ENCODE results near the gene CMTM7.

Gene CMTM7

GRCh38 chr3:32414522-32415202 is 23.0 kb downstream of the CMTM7 start:
- DNase-seq = peak; percentile 20

GRCh38 chr3:32419742-32420125 is 28.1 kb downstream of the CMTM7 start:
- DNase-seq = no peak

- no peak for DNase-seq
Measured at GRCh38 chr3:32420126-32421038, 28.7 kb downstream of the CMTM7 start.

- DNase-seq = no peak
Measured at GRCh38 chr3:32421185-32421584, 29.5 kb downstream of the CMTM7 start.

- DNase-seq = peak; percentile 53
Measured at GRCh38 chr3:32421991-32422859, 30.6 kb downstream of the CMTM7 start.

GRCh38 chr3:32422943-32423342 is 31.3 kb downstream of the CMTM7 start:
- no peak for DNase-seq

GRCh38 chr3:32423534-32423933 is 31.9 kb downstream of the CMTM7 start:
- DNase-seq = no peak

- DNase-seq = no peak
Measured at GRCh38 chr3:32423956-32424557, 32.4 kb downstream of the CMTM7 start.

GRCh38 chr3:32424581-32425250 is 33.1 kb downstream of the CMTM7 start:
- DNase-seq = no peak

- DNase-seq = no peak
Measured at GRCh38 chr3:32428092-32429068, 36.7 kb downstream of the CMTM7 start.

GRCh38 chr3:32430900-32431299 is 39.2 kb downstream of the CMTM7 start:
- DNase-seq = no peak

GRCh38 chr3:32431481-32431880 is 39.8 kb downstream of the CMTM7 start:
- no peak for DNase-seq

- DNase-seq = no peak
Measured at GRCh38 chr3:32432045-32432710, 40.5 kb downstream of the CMTM7 start.

GRCh38 chr3:32432711-32433530 is 41.3 kb downstream of the CMTM7 start:
- no peak for DNase-seq

- DNase-seq = no peak
Measured at GRCh38 chr3:32434206-32434605, 42.6 kb downstream of the CMTM7 start.

GRCh38 chr3:32435911-32436815 is 44.5 kb downstream of the CMTM7 start:
- no peak for DNase-seq

- DNase-seq = no peak
Measured at GRCh38 chr3:32436816-32437189, 45.1 kb downstream of the CMTM7 start.

GRCh38 chr3:32437896-32438295 is 46.2 kb downstream of the CMTM7 start:
- DNase-seq = no peak

Data from fibroblast of skin of abdomen (primary cell).